NK-92 (cell line): ENCODE measurements around the gene MFNG.

ENCODE experiments used
- DNase-seq: peaks from one replicate; lab custom pipeline; 2025; ENCODE audit not compliant: unreplicated experiment; lab: John Stamatoyannopoulos, UW

The MFNG gene

DNA sequence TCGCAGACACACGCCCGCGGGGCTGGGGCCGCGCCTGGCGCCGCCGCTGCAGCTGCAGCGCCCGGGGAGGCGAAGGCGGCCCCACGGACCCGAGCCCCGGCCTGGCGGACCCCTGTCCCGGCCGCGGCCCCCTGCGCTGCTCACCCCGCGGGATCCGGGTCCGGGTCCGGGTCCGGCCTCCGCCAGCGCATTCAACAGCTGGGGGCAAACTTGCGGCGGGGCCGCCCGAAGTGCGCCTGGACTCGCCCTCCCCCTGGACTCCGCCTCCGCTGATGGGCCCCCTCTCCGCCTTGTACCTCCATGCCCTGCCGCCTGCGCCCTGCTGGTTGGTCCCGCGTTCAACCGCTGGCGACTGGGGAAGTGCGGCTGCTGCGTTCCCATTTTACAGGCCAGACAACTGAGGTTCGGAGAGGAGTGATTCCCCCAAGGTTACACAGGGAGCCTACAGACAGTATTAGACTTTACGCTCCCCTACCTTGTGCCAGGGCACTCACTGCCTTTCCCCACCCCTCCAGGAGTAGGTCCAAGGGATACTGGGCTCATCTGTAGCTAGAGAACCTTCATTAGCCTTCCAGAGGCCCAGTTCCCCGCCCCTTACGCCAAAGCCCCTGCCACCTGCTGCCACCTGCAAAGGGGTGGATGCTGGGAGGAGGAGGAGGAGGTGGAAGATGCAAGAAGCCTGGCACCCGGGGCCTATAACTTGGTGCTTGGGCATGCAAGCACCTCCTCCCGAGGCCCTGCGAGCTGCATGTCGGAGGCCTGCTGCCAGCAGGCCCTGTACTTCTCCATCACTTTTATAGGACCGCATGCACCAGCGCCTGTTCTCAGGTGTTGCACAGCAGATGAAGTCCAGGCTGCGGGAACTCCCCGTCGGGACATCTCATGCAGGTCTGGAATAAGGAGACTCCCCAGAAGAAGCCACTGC is 58.2 kb downstream of the MFNG start:
- DNase-seq, result no peak

DNA sequence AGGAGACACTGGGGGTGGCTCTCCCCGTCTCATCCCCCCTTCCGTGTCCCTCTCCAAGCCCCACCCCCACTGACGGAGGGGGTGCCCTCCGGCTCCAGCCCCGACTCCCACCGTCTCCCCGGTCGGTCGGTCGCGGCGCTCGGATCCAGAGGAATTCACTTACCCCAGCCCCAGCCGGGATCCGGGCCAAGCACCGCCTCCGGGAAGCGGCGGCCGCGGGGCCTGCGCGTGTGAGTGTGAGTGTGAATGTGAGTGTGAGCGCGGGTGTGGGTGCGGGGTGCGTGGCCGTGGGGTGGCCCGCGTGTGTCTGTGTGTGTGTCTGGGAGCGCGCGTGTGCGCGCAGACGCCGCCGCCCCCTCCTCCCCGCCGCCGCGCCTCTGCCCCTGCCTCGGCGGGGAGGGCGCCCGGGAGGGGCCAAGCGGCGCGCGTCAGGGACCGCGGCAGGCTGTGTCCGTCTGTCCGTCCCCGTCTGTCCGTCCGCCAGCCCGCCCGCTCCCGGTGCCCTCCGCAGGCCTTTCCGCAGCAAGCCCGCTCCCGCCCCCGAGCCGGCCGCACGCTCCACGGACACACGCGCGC is 59.0 kb downstream of the MFNG start, which contains the start of gene ELFN2:
TSS of gene ELFN2 (minus strand) at position 345 of the 576 bp plus-strand sequence. CDS start 51,945 bp downstream, outside the sequence.
- no peak for DNase-seq

DNA sequence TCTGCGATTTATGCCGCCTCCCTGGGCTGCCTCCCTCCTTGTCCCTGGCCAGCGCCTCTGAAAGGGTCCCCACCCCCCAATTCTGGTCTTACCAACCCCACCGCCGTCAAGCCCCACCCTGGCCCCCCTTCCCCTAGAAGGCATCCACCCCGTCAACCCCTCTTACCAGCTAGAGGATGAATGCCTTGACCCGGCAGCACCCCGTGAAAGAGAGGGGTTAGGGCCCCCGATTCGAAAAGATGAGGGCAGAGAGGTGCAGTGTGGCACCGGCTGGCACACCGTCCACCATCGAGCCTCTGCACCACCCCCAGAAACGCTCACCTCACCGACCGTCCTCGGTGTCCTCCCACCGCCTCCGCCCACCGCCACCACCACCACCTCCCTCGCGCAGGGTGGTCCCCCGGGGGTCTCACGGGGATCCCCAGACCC is 59.5 kb downstream of the MFNG start:
- no peak for DNase-seq

DNA sequence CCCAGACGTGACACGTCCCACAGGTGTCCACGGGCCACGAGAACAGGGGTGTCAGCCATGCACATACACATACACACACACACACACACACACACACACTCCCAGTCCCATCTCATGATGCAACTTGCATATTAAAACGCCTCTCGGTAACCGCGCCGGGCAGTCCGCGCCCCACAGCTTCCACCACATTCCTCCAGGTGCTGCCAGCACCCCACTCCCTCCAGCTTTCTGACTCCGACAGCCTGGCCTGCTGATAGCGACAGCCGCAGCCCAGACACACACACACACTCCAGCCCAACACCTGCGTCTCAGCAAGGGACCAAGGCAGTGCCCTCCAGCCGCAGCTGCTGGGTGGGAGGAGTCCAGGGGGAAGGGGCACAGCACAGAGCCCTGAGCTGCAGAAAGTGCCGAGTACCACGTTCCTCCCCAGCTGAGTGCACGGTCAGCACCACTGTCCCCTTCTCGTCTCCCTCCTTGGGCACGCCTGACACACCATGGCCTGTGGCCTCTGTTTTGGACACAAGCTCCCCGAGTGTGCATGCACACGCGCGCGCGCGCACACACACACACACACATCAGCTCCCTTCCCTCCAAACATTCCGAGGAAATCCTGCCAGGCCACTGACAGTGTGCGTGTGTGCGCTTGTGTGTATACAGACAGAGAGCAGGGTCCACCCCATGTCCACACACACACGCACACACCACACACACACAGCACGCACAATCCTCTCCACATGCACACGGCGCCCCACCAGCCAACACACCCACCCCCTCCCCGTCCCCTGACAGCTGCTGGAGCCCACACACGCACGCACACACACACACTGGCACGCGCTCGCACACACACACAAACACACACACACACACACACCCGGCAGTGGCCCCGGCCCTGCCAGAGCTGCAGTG is 60.1 kb downstream of the MFNG start:
- no peak for DNase-seq

DNA sequence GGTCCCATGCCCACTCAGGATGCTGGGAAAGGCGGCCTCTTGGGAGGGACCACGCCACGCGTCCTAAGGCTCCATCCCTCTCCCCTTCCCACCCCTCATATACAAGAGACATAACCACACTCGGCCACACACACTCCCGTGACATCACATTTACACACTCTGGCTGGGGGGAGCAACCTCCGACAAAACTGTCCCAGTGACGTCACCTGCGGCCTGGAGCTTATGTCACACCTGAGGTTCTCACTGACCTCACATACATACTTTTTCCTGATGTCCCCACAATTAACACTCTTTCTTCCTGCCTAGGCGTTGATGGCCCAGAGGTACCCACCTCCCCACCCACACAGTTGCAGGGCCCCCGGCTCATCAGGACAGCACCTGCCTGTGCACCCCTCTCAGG is 60.8 kb downstream of the MFNG start:
- no peak for DNase-seq

DNA sequence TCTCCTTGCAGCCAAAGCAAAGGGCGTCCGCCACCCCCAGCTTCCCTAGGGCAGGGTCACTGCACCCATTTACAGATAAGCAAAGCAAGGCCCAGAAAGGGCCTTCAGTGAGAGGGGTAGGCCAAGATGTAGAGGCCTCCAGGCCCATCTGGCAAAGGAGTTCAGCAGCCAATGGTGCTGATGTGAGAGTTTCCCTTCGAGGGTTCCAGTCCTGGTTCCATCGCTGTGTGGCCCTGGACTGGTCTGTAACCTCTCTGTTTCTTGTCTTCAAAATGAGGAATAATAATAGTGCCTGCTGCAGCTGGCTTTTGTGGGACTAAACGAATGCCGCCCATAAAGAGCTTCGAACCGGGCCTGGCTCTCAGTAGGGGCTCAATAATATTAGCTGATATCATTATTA is 62.9 kb downstream of the MFNG start:
- DNase-seq, result no peak

DNA sequence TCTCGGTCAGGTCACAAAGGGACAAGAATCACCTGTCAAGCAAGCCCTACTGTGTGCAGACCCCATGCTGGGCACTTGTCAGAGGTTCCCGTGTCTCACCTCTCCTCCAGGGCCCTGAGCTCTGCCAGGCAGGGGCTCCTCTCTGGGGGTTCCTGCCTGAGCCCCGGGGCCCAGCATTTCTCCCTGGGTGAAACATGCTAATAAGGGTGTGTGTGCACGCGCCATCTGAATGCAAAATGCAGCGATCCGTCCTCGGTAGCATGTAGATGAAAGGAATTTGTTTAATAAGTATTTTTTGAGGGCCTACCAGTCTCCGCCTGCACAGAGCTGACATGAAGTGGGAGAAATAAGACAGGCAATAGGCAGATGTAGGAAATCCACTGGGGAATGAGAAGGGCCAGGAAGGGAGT is 64.7 kb downstream of the MFNG start:
- DNase-seq, result no peak

DNA sequence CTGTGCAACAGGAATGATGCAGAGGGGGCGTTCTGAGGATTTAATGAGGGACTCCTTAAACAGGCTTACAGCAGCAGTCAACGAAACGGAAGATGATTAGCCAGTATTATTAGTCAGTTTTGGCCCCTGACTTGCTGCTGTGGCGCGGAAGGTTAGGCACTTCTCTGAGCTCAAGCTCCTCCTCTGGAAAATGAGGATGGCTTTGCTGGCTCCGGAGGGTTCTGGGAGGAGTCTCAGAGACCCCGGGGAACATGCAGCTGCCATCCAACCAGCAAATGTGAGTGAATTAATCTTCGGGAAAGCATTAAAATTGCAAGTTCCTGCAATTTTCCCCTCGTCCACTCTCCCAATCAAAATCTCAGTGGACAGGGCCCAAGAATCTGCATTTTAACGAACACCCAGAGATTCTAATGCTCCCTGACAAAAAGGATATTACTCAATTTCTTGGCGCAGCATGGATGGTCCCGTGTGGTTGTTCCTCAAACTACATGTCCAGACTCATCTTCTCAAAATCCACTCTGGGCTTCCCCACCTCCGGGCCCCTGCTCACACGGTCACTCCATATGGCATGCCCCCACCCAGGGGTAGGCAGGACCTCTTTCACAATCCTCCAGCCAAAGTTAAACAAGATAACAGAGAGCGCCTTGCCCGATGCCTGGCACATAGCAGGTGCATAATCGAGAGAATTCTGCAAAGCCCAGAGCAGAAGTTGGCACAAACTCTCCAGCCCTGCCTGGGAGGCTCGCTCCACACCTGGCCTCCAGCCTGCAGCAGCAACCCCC is 65.3 kb downstream of the MFNG start:
- no peak for DNase-seq

DNA sequence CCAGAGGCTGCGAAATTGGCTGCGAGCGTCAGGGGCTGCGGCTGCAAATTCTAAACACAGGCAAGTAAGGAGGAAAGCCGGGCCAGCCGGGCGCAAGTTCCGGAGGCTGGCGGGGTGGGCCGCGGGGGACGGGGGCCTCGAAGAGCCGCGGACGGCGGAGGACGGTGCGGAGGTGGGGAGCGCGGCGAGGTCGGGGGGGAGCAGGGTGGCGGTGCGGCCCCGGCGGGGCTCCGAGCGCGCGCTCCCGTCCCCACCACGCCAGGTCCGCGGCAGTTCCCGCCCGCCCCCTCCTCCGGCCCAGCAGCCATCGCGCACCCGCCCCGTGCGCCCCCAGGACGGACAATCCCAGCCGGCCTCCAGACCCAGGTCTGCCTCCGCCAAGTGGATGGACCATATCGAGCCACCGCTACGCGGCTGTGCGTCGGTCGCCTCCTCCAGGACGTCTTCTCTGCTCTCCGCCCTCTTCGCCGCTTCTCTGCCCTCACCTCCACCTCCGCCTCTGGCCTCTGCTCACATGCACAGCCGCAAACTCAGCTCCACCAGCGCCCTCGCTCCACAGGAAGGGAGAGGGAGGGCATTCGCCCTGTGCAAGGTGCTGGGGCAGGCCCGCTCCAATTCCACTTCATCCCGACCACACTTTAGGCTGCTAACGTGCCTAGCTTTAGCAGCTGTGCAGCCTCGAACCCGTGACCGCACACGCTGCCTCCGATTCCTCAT is 66.1 kb downstream of the MFNG start:
- DNase-seq, result no peak

DNA sequence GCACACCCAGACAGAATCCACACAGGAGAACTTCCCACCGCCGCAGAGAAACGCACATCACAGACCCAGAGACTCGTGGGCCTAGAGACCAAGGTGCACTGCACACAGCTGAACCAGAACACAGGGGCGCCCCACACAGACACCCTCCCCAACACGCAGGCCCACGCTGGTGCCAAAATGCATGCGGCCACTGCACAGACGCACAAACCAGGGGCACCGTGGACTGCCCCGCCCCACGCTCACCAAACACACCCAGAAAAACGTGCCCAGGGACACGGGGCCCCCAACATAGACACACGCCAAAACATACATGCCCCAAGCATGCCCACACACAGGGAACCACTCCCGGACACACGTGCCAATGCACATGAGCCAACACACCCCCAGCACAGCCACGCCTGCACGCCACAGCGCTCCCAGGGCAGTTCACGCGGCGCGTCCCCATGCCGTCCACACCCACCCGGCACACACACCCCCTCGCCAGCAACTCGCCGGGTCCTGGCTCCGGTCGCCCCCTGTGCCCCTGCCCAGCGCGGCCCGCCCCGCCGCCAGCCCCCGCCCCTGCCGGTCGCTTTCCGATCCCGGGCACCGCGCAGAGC is 66.7 kb downstream of the MFNG start:
- no peak for DNase-seq
